WI38 (cell line): Measurements from ENCODE around the gene DUSP19.

Source experiments
- H3K4me3 ChIP-seq: 2 replicates; pipeline ENCODE4 v1.5.1; 2011; ENCODE audit warnings: low read depth, mild to moderate bottlenecking, control low read depth, low read length
- TF ChIP-seq, protein P1 (sequence below): IDR thresholded peaks from 2 replicates; pipeline ENCODE4 v1.5.1; 2012; ENCODE audit warnings: low read depth, mild to moderate bottlenecking, control low read depth, low read length

DUSP19 gene

DNA sequence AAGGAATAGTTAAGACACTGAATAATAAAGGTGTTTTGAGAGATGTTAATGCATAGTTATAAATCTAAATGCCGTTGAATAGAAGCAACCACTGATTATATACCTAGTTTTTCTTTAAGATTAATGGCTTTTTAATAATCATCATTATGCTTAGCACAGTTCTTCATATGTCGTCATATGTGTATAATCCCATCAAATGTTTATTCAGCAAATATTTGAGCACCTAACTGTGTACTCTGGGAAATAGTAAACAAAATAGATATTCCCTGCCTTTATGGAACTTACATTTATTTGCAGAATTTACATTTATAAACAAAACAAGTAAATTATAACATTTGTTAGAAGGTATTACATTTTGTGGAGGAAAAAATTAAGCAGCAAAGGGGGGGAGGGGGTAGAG lies 55.5 kb downstream of the DUSP19 start:
- TF ChIP-seq, protein P1, sequence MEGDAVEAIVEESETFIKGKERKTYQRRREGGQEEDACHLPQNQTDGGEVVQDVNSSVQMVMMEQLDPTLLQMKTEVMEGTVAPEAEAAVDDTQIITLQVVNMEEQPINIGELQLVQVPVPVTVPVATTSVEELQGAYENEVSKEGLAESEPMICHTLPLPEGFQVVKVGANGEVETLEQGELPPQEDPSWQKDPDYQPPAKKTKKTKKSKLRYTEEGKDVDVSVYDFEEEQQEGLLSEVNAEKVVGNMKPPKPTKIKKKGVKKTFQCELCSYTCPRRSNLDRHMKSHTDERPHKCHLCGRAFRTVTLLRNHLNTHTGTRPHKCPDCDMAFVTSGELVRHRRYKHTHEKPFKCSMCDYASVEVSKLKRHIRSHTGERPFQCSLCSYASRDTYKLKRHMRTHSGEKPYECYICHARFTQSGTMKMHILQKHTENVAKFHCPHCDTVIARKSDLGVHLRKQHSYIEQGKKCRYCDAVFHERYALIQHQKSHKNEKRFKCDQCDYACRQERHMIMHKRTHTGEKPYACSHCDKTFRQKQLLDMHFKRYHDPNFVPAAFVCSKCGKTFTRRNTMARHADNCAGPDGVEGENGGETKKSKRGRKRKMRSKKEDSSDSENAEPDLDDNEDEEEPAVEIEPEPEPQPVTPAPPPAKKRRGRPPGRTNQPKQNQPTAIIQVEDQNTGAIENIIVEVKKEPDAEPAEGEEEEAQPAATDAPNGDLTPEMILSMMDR: no peak
- no peak overlapping the region for H3K4me3 ChIP-seq

DNA sequence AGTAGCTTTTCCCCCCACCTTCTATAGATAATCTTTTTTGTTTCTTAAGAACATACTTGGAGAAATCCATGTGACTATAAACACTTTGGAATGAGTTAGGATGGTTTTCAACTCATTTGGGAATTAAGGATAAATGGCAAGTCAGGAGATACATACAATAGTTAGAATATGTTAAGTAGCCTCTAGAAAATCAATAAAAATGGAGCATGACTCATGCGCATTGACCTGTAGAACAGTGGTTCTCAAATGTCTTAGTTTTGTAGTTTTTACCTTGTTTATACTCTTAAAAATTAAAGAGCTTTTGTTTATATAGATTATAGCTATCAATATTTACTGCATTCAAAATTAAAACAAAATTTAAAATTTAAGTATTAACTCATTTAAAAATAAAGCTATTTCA lies 70.4 kb downstream of the DUSP19 start:
- H3K4me3 ChIP-seq: no peak overlapping the region
- TF ChIP-seq, protein P1: no peak

DNA sequence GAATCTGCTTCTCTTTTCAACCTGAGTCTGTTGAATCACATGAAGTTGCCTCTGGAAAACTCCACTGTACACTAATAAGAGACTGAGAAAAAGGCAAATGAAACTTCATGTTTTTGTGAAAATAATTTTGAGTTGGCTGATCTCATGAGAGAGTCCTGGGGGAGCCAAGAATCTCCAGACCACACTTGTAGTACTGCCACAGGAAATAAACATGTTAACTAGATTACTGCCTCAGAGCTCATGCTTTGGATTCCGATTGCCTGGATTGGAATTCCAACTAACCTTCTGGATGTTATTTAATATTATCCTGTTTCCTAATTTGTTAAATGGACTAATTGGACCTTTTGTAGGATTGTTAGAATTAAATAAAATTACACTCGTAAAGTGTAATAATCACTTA lies 70.9 kb downstream of the DUSP19 start:
- H3K4me3 ChIP-seq: no peak overlapping the region
- TF ChIP-seq, protein P1: no peak
